Measurements from ENCODE around the gene LTA. TPM values are rescaled to one million over a fixed set of nuclear protein-coding genes. Genes with fewer than 3 reads are reported as not detected.

The LTA gene
- total RNA-seq, 2 experiments from 2014 or later: 0.98 to 4.1 TPM

- H3K9me2 ChIP-seq (ENCODE audit: insufficient read depth, low read length): no peaks in the 10 kb centered on the region
- CTCF ChIA-PET (ENCODE audit: unreplicated experiment): no interaction called here
- TF ChIP-seq EZH2phosphoT487 (IDR thresholded peaks at IDR 0.05; ENCODE audit: borderline replicate concordance, low read depth, low read length) (no peak), CTCF (conservative IDR thresholded peaks at IDR 0.05; ENCODE audit: low read length) (no peak)
- POLR2A ChIA-PET: interaction anchor here (1.3 kb wide), 1 partner anchor 9 kb away, joined by 3 read pairs; no protein-coding TSS in a partner anchor
- no peak overlapping the region for H3K4me3 ChIP-seq (ENCODE audit: low read depth, low read length, poor library complexity, severe bottlenecking)
- no peak for DNase-seq (ENCODE audit: low spot score)
- peaks cover 13% of the 10 kb centered on the region; the same call in 1 of the 2 replicates for H3K36me3 ChIP-seq (ENCODE audit: insufficient read depth, low read length)
- H3K4me1 ChIP-seq (ENCODE audit: insufficient read depth, low read length, poor library complexity, severe bottlenecking): peaks cover 79% of the 10 kb centered on the region
- no peaks in the 10 kb centered on the region for H4K20me1 ChIP-seq (ENCODE audit: insufficient read depth, low read length)
- no peak overlapping the region for H3K4me2 ChIP-seq (ENCODE audit: low read length)
- no peaks in the 10 kb centered on the region for H3K9me3 ChIP-seq (ENCODE audit: low read length)
- H2AFZ ChIP-seq (ENCODE audit: low read length): no peak overlapping the region
- intact Hi-C loops (cut with micrococcal nuclease; ENCODE audit: unreplicated experiment): no loop called here
- H3K27ac ChIP-seq (ENCODE audit: low read depth, low read length, poor library complexity, severe bottlenecking): no peak overlapping the region
- H3K79me2 ChIP-seq (ENCODE audit: insufficient read depth, low read depth, low read length): peaks cover 15% of the 10 kb centered on the region; the same call in 1 of the 2 replicates
- no TSS peak for BruUV-seq (replicated peaks)
These were observed 7.0 kb downstream of the LTA start for GRCh38 chr6:31579119-31579505.

GRCh38 chr6:31579546-31580437, 7.7 kb downstream of the LTA start:
- H3K79me2 ChIP-seq (ENCODE audit: insufficient read depth, low read depth, low read length): peaks cover 15% of the 10 kb centered on the region; the same call in 1 of the 2 replicates
- ChIA-PET POLR2A (interaction anchor here (0.8 to 6.0 kb wide), 4 partner anchors 10 to 63 kb away, joined by 3 to 49 read pairs (median 6); no protein-coding TSS in a partner anchor), CTCF (ENCODE audit: unreplicated experiment) (interaction anchor here (1.3 to 4.4 kb wide), 2 partner anchors 18 to 31 kb away, joined by 3 to 27 read pairs; no protein-coding TSS in a partner anchor)
- no peak overlapping the region for H2AFZ ChIP-seq (ENCODE audit: low read length)
- H3K4me2 ChIP-seq (ENCODE audit: low read length): peak overlapping the region; percentile 88
- DNase-seq (ENCODE audit: low spot score): no peak
- no peaks in the 10 kb centered on the region for H3K9me2 ChIP-seq (ENCODE audit: insufficient read depth, low read length)
- intact Hi-C loops (cut with micrococcal nuclease; ENCODE audit: unreplicated experiment): loop anchor here (10.0 kb wide), 1 partner anchor 175 kb away; the partner anchor contains the start of gene MICA
- H3K4me3 ChIP-seq (ENCODE audit: low read depth, low read length, poor library complexity, severe bottlenecking): peak overlapping the region; percentile 87
- no peak overlapping the region for H3K27ac ChIP-seq (ENCODE audit: low read depth, low read length, poor library complexity, severe bottlenecking)
- TF ChIP-seq CTCF (conservative IDR thresholded peaks at IDR 0.05; ENCODE audit: low read length): no peak
- no peak for TF ChIP-seq EZH2phosphoT487 (IDR thresholded peaks at IDR 0.05; ENCODE audit: borderline replicate concordance, low read depth, low read length)
- H3K4me1 ChIP-seq (ENCODE audit: insufficient read depth, low read length, poor library complexity, severe bottlenecking): peaks cover 78% of the 10 kb centered on the region
- no peaks in the 10 kb centered on the region for H4K20me1 ChIP-seq (ENCODE audit: insufficient read depth, low read length)
- H3K9me3 ChIP-seq (ENCODE audit: low read length): no peaks in the 10 kb centered on the region
- no TSS peak for BruUV-seq (replicated peaks)
- peaks cover 13% of the 10 kb centered on the region; the same call in 1 of the 2 replicates for H3K36me3 ChIP-seq (ENCODE audit: insufficient read depth, low read length)
